Measurements from ENCODE around the gene STUM. TPM values are rescaled to one million over a fixed set of nuclear protein-coding genes. Genes with fewer than 3 reads are reported as not detected.

The STUM gene
- total RNA-seq, 2 experiments from 2014 or later = not detected

GRCh38 chr1:226626577-226626956 lies 78.0 kb downstream of the STUM start:
- peaks cover 36% of the 10 kb centered on the region for H3K36me3 Mint-ChIP-seq (ENCODE audit: low read depth)
- no peaks in the 10 kb centered on the region for H3K9me3 Mint-ChIP-seq
- no peak overlapping the region for H3K4me3 Mint-ChIP-seq
- DNase-seq (peak; percentile 65 to 88 (median 73)), ATAC-seq (ENCODE audit: poor library complexity) (peak; percentile 97)
- H3K27me3 Mint-ChIP-seq = no peaks in the 10 kb centered on the region
- H3K4me1 Mint-ChIP-seq (ENCODE audit: low read depth) = peaks cover 22% of the 10 kb centered on the region
- H3K4me3 ChIP-seq (ENCODE audit: low read length) = peak overlapping the region; percentile 43
- intact Hi-C loops (cut with DNase I, micrococcal nuclease) = loop anchor here (1.0 to 5.0 kb wide), 4 partner anchors 60 to 916 kb away; partner anchors contain the start of gene COQ8A (in 1 of the 2)
- H3K9me3 ChIP-seq (ENCODE audit: control insufficient read depth in 1 of 2, insufficient read depth in 1 of 2, low read length in 2 of 2) = no peaks in the 10 kb centered on the region
- peaks cover 18% of the 10 kb centered on the region for H3K4me1 ChIP-seq (ENCODE audit: insufficient read depth, low read length)
- H3K27me3 ChIP-seq (ENCODE audit: control insufficient read depth in 1 of 2, insufficient read depth in 2 of 2, low read length in 2 of 2) = no peaks in the 10 kb centered on the region
- CTCF ChIA-PET = interaction anchor here (0.6 to 2.3 kb wide), 56 partner anchors 9 to 805 kb away, joined by 3 to 30 read pairs (median 4); partner anchors contain the start of genes COQ8A and ITPKB
- H3K27ac ChIP-seq (ENCODE audit: low read depth in 1 of 2, low read length in 2 of 2) = no peak overlapping the region
- H3K36me3 ChIP-seq (ENCODE audit: insufficient read depth, low read length) = peaks cover 7% of the 10 kb centered on the region
- peak overlapping the region; percentile 46 for H3K27ac Mint-ChIP-seq
- POLR2A ChIA-PET = interaction anchor here (1.0 to 1.3 kb wide), 3 partner anchors 112 to 313 kb away, joined by 3 to 7 read pairs (median 4); partner anchors contain the start of genes COQ8A and ITPKB
- TF ChIP-seq, protein P1, sequence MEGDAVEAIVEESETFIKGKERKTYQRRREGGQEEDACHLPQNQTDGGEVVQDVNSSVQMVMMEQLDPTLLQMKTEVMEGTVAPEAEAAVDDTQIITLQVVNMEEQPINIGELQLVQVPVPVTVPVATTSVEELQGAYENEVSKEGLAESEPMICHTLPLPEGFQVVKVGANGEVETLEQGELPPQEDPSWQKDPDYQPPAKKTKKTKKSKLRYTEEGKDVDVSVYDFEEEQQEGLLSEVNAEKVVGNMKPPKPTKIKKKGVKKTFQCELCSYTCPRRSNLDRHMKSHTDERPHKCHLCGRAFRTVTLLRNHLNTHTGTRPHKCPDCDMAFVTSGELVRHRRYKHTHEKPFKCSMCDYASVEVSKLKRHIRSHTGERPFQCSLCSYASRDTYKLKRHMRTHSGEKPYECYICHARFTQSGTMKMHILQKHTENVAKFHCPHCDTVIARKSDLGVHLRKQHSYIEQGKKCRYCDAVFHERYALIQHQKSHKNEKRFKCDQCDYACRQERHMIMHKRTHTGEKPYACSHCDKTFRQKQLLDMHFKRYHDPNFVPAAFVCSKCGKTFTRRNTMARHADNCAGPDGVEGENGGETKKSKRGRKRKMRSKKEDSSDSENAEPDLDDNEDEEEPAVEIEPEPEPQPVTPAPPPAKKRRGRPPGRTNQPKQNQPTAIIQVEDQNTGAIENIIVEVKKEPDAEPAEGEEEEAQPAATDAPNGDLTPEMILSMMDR (IDR thresholded peaks at IDR 0.05) = peak; percentile 99

- TF ChIP-seq, protein P1 (IDR thresholded peaks at IDR 0.05) = no peak
- H3K36me3 Mint-ChIP-seq (ENCODE audit: low read depth) = peaks cover 41% of the 10 kb centered on the region
- no peak overlapping the region for H3K4me3 Mint-ChIP-seq
- Histone ChIP-seq H3K36me3 (ENCODE audit: insufficient read depth, low read length) (peaks cover 13% of the 10 kb centered on the region), H3K27me3 (ENCODE audit: control insufficient read depth in 1 of 2, insufficient read depth in 2 of 2, low read length in 2 of 2) (no peaks in the 10 kb centered on the region), H3K27ac (ENCODE audit: low read depth in 1 of 2, low read length in 2 of 2) (no peak overlapping the region), H3K4me3 (ENCODE audit: low read length) (no peak overlapping the region), H3K4me1 (ENCODE audit: insufficient read depth, low read length) (peaks cover 18% of the 10 kb centered on the region), H3K9me3 (ENCODE audit: control insufficient read depth in 1 of 2, insufficient read depth in 1 of 2, low read length in 2 of 2) (no peaks in the 10 kb centered on the region)
- H3K9me3 Mint-ChIP-seq = no peaks in the 10 kb centered on the region
- no peaks in the 10 kb centered on the region for H3K27me3 Mint-ChIP-seq
- DNase-seq = peak in 1 of 14 experiments; percentile 17
- POLR2A ChIA-PET = interaction anchor here (1.0 to 1.3 kb wide), 3 partner anchors 112 to 312 kb away, joined by 3 to 7 read pairs (median 4); partner anchors contain the start of genes COQ8A and ITPKB
- intact Hi-C loops (cut with DNase I, micrococcal nuclease) = loop anchor here (2.0 to 5.0 kb wide), 2 partner anchors 60 to 915 kb away; no protein-coding TSS in a partner anchor
- peaks cover 23% of the 10 kb centered on the region for H3K4me1 Mint-ChIP-seq (ENCODE audit: low read depth)
- H3K27ac Mint-ChIP-seq = peak overlapping the region; percentile 46
- CTCF ChIA-PET = interaction anchor here (0.6 to 2.3 kb wide), 25 partner anchors 8 to 312 kb away, joined by 3 to 30 read pairs (median 6); partner anchors contain the start of gene ITPKB
- ATAC-seq (ENCODE audit: poor library complexity) = no peak
Observed at GRCh38 chr1:226627050-226627755, 78.6 kb downstream of the STUM start.

DNA sequence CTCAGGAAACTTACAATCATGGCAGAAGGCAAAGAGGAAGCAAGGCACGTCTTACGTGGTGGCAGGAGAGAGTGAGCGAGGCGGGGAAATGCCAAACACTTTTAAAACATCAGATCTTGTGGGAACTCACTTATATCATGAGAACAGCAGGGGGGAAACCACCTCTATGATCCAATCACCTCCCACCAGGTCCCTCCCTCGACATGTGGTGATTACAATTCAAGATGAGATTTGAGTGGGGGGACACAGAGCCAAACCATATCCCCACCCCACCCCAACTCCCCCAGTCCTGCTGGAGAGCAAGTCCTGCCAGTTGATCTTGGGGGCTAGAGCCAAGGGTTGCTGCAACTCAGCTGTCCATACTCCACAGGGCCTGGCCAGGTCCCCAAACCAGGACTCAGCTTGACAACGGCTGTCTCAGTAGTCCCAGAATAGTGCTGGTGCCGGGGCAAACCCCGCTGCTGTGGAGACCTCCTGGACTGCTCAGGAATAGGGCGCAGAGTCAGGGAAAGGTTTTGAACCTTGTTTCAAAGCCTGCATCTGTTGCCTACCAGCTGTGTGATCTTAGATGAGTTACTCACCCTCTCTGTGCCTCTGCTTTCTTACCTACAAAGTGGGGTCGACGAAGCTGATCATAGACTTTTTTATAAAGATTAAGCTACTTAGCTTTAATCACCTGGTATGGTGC lies 79.5 kb downstream of the STUM start:
- Histone ChIP-seq H3K4me1 (ENCODE audit: insufficient read depth, low read length) (peaks cover 22% of the 10 kb centered on the region), H3K27ac (ENCODE audit: low read depth in 1 of 2, low read length in 2 of 2) (no peak overlapping the region), H3K9me3 (ENCODE audit: control insufficient read depth in 1 of 2, insufficient read depth in 1 of 2, low read length in 2 of 2) (no peaks in the 10 kb centered on the region), H3K36me3 (ENCODE audit: insufficient read depth, low read length) (peaks cover 22% of the 10 kb centered on the region), H3K27me3 (ENCODE audit: control insufficient read depth in 1 of 2, insufficient read depth in 2 of 2, low read length in 2 of 2) (no peaks in the 10 kb centered on the region), H3K4me3 (ENCODE audit: low read length) (no peak overlapping the region)
- ChIA-PET CTCF (interaction anchor here (0.9 to 2.4 kb wide), 2 partner anchors 112 to 200 kb away, joined by 3 to 8 read pairs; partner anchors contain the start of gene ITPKB), POLR2A (interaction anchor here (0.5 to 1.4 kb wide), 3 partner anchors 25 to 934 kb away, joined by 3 to 9 read pairs (median 3); partner anchors contain the start of gene ITPKB)
- Mint-ChIP-seq H3K27ac (peak overlapping the region; percentile 19), H3K27me3 (no peaks in the 10 kb centered on the region), H3K4me1 (ENCODE audit: low read depth) (peaks cover 31% of the 10 kb centered on the region), H3K9me3 (no peaks in the 10 kb centered on the region), H3K36me3 (ENCODE audit: low read depth) (peaks cover 49% of the 10 kb centered on the region), H3K4me3 (no peak overlapping the region)
- TF ChIP-seq, protein P1 (IDR thresholded peaks at IDR 0.05) = no peak
- intact Hi-C loops (cut with DNase I, micrococcal nuclease) = loop anchor here (2.0 to 5.0 kb wide), 2 partner anchors 59 to 914 kb away; no protein-coding TSS in a partner anchor
- ATAC-seq (ENCODE audit: poor library complexity) (no peak), DNase-seq (peak in 3 of 14 experiments; percentile 30 to 64 (median 51))

Measured in CD4-positive, alpha-beta T cell (primary cell).